HG02610 (cell line): ENCODE results near the gene COL21A1.
"Not testable (repeated sequence)": the region's sequence is repeated elsewhere in the genome, so short reads cannot be mapped to it uniquely, and the experiment has no call there.

Experiments
- ATAC-seq: cut with Tn5 transposase; IDR thresholded peaks from one replicate; pipeline ENCODE4 v1.9.1; 2021; ENCODE audit warnings: mild to moderate bottlenecking, moderate library complexity; ENCODE audit not compliant: unreplicated experiment

Gene COL21A1

DNA sequence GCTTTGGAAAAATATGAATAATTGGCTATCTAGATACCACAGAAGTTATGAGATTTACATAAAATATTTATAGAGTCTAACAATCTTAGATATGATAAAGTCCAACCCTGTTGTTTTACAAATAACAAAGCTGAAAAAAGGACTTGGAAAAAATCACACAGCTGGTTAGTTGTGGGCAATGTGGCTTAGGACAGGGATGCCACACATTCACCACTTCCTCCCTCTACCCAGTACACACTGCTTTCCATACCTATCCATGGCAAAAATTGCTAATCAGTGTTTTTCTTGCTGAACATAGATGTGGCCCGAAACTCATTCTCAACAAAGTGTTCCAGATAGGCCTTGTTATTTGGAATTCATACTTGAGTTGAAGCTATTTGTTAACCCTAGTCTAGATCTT is 224.7 kb downstream of the COL21A1 start:
- no peak for ATAC-seq

GRCh38 chr6:56021943-56022342 is 225.4 kb downstream of the COL21A1 start:
- ATAC-seq: no peak

DNA sequence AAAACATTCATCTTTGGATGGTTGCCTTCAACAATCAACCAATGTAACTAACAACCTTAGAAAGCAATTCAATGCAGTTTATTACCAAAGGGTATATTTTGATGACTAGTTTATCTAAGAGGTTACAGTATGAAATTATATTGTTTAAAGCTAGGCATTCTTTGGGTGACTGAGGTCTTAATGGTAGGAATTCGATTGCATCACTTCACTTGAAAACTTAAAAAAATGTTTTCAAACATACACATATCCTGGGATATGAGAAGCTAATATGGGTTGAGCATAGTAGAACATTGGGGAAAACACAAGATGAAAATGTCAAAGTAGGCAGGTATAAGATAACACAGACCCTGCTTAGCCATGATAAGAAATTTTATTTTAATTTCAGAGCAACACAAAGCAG is 227.4 kb downstream of the COL21A1 start:
- no peak for ATAC-seq

GRCh38 chr6:56017198-56017597 is 230.2 kb downstream of the COL21A1 start:
- ATAC-seq: no peak

- not testable (repeated sequence) for ATAC-seq
Measured at GRCh38 chr6:56014039-56014438, 233.3 kb downstream of the COL21A1 start.

- ATAC-seq: no peak
Measured at GRCh38 chr6:56009636-56010035, 237.7 kb downstream of the COL21A1 start.
